GM12892 (cell line): Measurements from ENCODE around the gene CBL.

ENCODE experiments used
- POLR2A ChIP-seq: IDR thresholded peaks from 2 replicates; pipeline ENCODE4 v1.6.1; 2011; ENCODE audit warnings: low read depth, low read length, control low read depth
- POLR2AphosphoS5 ChIP-seq: IDR thresholded peaks from 2 replicates; pipeline ENCODE4 v1.6.1; 2011; ENCODE audit warnings: low read depth, low read length, control low read depth

DNA sequence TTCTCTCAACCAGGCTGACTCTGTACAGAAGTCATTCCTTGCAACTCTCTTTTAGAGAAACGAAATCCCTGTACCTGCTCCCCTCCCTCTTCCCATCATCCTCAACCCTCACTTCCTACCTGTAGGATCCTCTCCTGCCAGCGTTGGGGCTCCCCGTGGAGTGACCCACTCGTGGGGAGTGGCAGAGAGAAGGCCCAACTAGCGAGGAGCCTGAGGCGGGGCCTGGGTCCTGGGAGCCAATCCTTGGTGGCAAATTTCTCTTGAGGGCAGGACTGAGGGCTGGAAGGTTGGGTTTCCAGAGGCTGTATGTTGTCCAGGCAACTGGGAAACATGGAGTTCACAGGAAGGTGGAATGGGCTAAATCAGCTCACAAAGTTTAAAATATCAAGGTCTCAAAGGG lies 10.5 kb upstream of the CBL start:
- TF ChIP-seq POLR2AphosphoS5 (no peak), POLR2A (no peak)
